NCI-H526 treated with DMSO at 0.1 percent for 48 hours (cell line): ENCODE data around the gene CYB5R3.

Experiments
- DNase-seq: peaks from one replicate; lab custom pipeline; 2025; lab: John Stamatoyannopoulos, UW

Gene CYB5R3

DNA sequence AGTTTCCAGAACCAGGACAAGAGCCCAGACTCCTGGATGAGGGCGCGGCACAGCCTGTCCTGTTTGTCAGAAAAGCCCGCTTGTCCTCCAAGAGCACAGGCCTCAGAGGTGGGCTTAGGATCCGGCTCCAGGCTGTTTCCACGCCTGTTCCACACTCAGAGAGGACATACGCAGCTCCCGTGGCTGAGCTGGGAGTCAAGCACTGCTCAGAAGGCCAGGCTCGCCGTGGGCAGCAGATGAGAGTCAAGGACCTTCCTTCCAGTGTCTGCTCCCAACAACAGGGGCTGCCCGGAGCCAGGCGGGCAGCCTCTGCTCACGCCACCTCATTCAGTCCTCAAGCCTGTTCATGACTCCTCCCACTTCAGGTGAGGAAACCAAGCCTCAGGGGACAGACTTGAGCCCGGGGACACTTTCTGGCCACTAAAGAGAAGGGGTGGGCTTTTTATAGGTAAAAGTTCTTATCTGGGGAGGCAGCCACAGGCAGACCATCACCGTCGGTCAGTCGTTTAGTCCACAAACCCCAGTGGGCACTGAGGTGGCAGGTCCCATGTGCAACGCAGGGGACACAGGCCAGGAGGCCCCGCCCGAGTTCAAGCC is 3.8 kb downstream of the CYB5R3 start:
- no peak for DNase-seq

- DNase-seq: no peak
Measured at GRCh38 chr22:42644422-42645340, 4.5 kb downstream of the CYB5R3 start.

DNA sequence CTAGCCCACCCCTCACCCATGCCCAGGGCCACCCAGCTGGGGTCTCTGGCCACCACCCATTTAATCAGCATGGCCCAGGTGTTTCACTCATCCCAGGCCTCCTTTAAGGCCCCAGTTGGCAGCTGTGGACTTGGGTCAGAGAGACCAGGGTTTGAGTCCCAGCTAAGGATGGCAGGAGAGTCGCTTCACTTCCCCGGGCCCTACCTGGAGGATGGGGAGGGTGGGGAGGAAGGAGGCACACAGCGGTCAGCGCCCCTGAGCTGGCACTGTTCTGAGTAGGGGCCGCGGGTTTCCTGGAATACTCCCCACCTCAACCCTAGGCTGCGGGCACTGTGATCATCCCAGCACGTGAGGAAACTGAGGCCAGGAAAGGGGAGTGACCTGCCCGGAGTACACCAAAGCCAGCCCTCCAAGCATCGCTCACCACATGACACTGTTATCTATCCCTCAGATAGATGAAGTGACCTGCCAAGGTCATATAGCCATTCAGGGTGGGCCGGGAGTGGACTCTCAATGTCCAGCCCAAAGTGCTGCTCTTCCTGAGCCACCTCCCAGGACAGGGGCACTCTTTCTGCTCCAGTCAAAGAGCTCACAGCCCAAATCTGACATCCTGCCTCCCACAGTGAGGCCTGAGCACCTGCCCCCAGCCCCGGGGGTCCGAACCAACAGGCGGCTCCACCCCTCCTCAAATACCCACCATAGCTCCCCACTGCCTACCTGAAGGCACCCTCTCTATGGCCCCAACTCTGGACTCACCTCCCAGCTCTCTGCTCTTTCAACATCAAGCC is 5.4 kb downstream of the CYB5R3 start:
- no peak for DNase-seq

- no peak for DNase-seq
Measured at GRCh38 chr22:42642806-42643633, 6.2 kb downstream of the CYB5R3 start.

DNA sequence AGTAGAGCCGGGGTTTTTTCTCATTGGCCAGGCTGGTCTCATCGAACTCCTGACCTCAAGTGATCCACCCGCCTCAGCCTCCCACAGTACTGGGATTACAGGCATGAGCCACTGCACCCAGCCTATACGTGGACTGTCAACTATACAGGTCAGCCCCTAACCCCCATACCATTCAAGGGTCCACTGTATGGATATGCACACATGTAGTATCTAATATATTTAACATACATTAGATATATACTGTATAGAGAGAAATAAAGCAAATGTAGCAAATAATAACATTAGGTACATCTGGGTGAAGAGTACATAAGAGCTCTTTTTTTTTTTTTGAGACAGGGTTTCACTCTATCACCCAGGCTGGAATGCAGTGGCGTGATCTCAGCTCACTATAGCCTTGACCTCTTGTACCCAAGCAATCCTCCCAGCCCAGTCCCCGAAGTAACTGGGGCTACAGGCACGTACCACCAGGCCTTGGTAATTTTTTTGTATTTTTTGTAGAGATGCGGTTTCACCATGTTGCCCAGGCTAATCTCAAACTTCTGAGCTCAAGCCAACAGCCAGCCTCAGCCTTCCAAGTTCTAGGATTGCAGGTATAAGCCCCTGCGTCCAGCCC is 7.3 kb downstream of the CYB5R3 start:
- DNase-seq: no peak

- no peak for DNase-seq
Measured at GRCh38 chr22:42639541-42640241, 9.5 kb downstream of the CYB5R3 start.

GRCh38 chr22:42637555-42637954 is 11.6 kb downstream of the CYB5R3 start:
- DNase-seq: no peak

GRCh38 chr22:42636506-42636905 is 12.7 kb downstream of the CYB5R3 start:
- DNase-seq: no peak

DNA sequence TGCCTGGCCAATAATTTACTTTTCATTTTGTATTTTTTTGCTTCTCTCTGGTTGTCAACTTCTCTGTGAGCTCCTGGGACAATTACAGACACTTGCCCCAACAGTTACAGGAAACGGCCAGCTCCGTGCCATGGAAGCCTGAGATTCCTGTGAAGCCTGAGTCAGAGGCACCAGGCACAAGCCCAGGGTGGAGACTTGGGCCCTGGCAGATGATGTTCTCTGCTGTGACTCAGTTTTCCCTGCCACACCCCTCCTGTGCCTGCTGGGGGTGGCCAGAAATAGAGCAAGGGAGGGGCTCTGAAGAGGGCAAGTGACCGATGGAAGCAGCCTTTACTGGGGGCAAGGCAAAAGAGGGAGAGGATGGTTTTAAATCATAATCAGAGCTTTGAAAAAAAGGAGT is 13.7 kb downstream of the CYB5R3 start:
- DNase-seq: no peak

DNA sequence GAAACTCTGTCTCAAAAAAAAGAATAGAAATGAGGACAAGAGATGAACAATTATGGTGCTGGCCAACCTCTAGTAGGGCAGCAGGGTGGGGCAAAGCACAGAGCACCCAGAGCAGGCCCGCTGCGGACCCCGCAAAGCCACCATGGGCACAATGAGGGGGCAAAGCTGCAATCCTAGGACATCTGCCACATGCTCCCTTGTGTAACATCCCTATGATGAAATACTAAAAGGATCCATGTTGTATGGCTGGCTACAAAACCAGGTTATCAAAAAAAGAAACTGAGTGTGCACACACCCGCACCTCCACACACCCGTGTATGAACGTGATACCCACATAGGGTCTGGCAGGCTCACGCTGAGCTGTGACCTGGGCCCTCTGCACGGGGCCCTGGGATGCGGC is 16.2 kb downstream of the CYB5R3 start:
- no peak for DNase-seq

- no peak for DNase-seq
Measured at GRCh38 chr22:42632096-42632495, 17.1 kb downstream of the CYB5R3 start.

DNA sequence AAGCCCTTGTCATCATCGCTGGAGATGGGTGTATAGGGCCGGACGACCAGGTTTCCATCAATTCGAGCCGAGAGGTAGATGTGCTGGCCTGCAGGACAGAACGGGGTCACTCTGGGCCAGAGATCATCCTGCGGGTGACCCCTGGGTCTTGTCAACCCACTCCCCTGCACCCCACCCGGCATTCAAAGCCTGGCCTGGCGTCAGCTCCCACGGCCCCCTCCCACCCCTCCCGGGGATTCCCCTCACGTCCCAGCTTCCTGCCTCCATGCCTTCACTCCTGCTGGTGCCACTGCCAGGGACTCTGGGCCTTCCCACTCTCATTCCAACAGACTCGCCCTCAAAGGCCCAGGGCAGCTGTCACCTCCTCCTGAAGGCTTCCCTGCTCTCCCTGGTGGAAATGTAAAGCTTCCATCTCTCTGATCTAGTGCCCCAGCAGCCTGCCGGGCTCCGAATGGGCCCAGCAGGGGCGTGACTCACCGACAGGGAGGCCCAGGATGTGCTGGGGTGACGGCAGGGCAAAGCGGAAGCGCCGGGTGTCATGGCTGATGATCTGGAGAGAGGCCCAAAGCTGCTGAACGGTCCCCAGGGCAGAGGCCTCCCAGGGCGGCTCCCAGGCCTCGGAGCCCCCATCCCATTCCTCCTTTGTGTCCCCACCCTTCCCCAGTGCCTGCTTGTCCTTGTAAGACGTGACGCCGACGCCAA is 18.1 kb downstream of the CYB5R3 start:
- no peak for DNase-seq

DNA sequence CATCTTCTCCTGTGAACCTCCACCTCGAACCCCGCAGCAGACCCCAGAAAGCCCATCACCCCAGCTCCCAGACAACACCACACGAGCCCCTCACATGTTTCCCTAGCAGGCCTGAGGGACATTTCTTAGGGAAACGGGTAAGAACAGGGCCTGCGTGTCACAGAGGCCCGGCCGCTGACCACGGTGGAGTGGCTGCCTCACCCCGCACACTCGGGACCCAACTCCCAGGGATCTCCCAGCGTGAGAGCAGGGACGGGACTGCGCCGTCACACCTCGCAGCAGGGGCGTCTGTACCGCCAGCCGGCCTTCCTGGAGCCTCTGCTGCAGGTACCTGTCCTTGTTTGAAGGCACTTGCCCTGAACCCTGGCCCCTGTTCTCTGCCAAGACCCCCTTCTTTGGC is 19.0 kb downstream of the CYB5R3 start:
- DNase-seq: no peak

DNA sequence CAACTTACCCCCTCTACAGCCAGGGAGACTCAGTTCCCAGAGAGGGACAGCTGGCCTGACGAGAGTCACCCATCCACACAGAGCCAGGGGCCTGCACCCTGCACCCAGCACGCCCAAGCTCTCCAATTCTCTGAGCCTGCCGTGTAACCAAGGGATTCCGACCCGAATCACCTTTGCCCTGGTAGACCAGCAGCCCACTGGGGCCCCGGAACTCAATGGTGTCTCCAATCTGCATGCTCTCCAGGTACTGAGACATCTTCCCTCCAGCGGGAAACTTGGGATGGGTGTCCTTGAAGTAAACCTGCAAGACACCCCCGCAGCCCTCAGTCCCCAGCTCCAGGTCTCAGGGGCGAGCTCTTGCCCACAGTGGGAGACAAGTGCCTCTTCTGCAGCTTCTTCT is 21.2 kb downstream of the CYB5R3 start:
- no peak for DNase-seq

DNA sequence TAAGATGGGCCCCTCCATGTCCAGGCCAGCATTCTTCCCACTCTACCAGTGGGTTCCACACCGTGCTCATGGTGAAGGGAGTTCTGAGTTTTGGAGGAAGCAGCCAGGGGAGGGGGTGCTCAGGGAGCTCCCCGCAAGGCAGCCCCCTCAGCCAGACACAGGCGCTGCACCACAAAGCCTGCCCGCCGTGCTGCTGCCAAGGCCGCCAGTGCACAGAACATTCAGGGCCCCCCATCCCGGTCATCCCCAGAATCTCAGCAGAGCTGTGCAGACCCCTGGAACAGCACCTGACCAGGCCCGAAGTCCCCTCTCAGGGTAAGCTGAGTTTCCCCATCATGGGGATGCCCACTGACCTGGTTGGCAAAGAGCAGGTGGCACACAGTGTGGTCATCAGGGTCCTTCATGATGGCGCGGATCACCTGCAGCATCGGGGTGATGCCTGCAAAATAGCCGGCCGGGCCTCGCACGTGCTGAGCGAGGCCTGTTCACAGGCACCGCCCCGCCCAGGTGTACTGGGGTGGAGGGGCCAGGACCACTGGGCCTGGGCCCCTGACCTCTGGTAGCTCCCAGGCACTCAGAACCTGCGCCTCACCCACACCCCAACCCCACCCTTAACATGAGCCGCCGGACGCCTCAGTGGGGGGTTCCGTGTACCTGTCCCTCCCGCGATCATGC is 22.1 kb downstream of the CYB5R3 start:
- DNase-seq: no peak

DNA sequence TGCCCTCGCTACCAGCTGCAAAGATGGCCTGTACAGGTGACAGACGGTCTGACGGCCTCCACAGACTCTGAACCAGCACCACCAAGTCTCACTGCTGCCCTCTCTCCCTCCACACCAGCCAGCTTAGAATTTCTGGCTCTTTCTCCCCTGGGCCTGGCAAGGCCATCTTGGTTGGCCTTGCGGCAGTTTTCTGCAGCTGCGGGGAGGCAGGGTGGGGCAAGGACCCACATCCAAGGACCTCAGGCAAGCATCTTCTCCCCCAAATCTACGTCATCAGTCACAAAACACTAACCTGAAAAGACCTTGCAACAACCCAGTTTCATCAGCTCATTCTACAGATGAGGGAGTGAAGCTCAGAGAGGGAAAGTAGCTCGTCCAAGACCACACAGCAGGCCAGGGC is 22.8 kb downstream of the CYB5R3 start:
- no peak for DNase-seq

GRCh38 chr22:42625416-42625815 is 23.8 kb downstream of the CYB5R3 start:
- DNase-seq: no peak

GRCh38 chr22:42624551-42625106 is 24.6 kb downstream of the CYB5R3 start:
- no peak for DNase-seq

- DNase-seq: no peak
Measured at GRCh38 chr22:42623756-42624441, 25.3 kb downstream of the CYB5R3 start.
